ENCODE measurements around the gene TBC1D13. TPM values are rescaled to one million over a fixed set of nuclear protein-coding genes. Genes with fewer than 3 reads are reported as not detected.

Gene TBC1D13
- total and polyA plus RNA-seq, 2 donors from 2014 or later: 29.0 to 38.5 TPM

- peaks cover 0 to 46% (median 23%) of the 10 kb centered on the region in 3 donors for H3K36me3 ChIP-seq (ENCODE audit: control insufficient read depth in 2 of 3, insufficient read depth in 3 of 3, low read length in 3 of 3)
- no peaks in the 10 kb centered on the region for H3K9me3 ChIP-seq (ENCODE audit: control insufficient read depth in 2 of 3, insufficient read depth in 1 of 3, low read length in 3 of 3)
- H3K27me3 ChIP-seq (ENCODE audit: control insufficient read depth, insufficient read depth, low read length): no peaks in the 10 kb centered on the region
- intact Hi-C loops (cut with DNase I): no loop called here
- no peak for DNase-seq
- H3K4me1 ChIP-seq (ENCODE audit: control insufficient read depth in 2 of 3, insufficient read depth in 2 of 3, low read depth in 1 of 3, low read length in 3 of 3): no peaks in the 10 kb centered on the region
- no peak for TF ChIP-seq CTCF (IDR thresholded peaks at IDR 0.05; ENCODE audit: borderline replicate concordance, extremely low read depth, insufficient read depth)
- H3K4me3 ChIP-seq (ENCODE audit: low read length in 3 of 3): no peak overlapping the region
- no peak for FAIRE-seq
- no peak overlapping the region for H3K27ac ChIP-seq (ENCODE audit: low read depth in 2 of 2, low read length in 2 of 2)
- H3K9ac ChIP-seq (ENCODE audit: low read length in 3 of 3): no peak overlapping the region
Observed at GRCh38 chr9:128807827-128808226, 20.8 kb downstream of the TBC1D13 start.

- no peak overlapping the region for H3K27ac ChIP-seq (ENCODE audit: low read depth in 2 of 2, low read length in 2 of 2)
- H3K9ac ChIP-seq (ENCODE audit: low read length in 3 of 3): no peak overlapping the region
- H3K27me3 ChIP-seq (ENCODE audit: control insufficient read depth, insufficient read depth, low read length): no peaks in the 10 kb centered on the region
- no peak overlapping the region for H3K4me3 ChIP-seq (ENCODE audit: low read length in 3 of 3)
- DNase-seq (no peak), FAIRE-seq (no peak)
- no peaks in the 10 kb centered on the region for H3K4me1 ChIP-seq (ENCODE audit: control insufficient read depth in 2 of 3, insufficient read depth in 2 of 3, low read depth in 1 of 3, low read length in 3 of 3)
- no peaks in the 10 kb centered on the region for H3K9me3 ChIP-seq (ENCODE audit: control insufficient read depth in 2 of 3, insufficient read depth in 1 of 3, low read length in 3 of 3)
- intact Hi-C loops (cut with DNase I): no loop called here
- TF ChIP-seq CTCF (IDR thresholded peaks at IDR 0.05; ENCODE audit: borderline replicate concordance, extremely low read depth, insufficient read depth): no peak
- peaks cover 0 to 39% (median 18%) of the 10 kb centered on the region in 3 donors for H3K36me3 ChIP-seq (ENCODE audit: control insufficient read depth in 2 of 3, insufficient read depth in 3 of 3, low read length in 3 of 3)
Observed at GRCh38 chr9:128808543-128808942, 21.5 kb downstream of the TBC1D13 start.

- peaks cover 0 to 35% (median 12%) of the 10 kb centered on the region in 3 donors for H3K36me3 ChIP-seq (ENCODE audit: control insufficient read depth in 2 of 3, insufficient read depth in 3 of 3, low read length in 3 of 3)
- intact Hi-C loops (cut with DNase I): no loop called here
- TF ChIP-seq CTCF (IDR thresholded peaks at IDR 0.05; ENCODE audit: borderline replicate concordance, extremely low read depth, insufficient read depth): no peak
- FAIRE-seq (no peak), DNase-seq (no peak)
- H3K27me3 ChIP-seq (ENCODE audit: control insufficient read depth, insufficient read depth, low read length): no peaks in the 10 kb centered on the region
- no peaks in the 10 kb centered on the region for H3K9me3 ChIP-seq (ENCODE audit: control insufficient read depth in 2 of 3, insufficient read depth in 1 of 3, low read length in 3 of 3)
- no peaks in the 10 kb centered on the region for H3K4me1 ChIP-seq (ENCODE audit: control insufficient read depth in 2 of 3, insufficient read depth in 2 of 3, low read depth in 1 of 3, low read length in 3 of 3)
- no peak overlapping the region for H3K4me3 ChIP-seq (ENCODE audit: low read length in 3 of 3)
- no peak overlapping the region for H3K9ac ChIP-seq (ENCODE audit: low read length in 3 of 3)
- H3K27ac ChIP-seq (ENCODE audit: low read depth in 2 of 2, low read length in 2 of 2): no peak overlapping the region
Observed at GRCh38 chr9:128809036-128809599, 22.1 kb downstream of the TBC1D13 start.

- DNase-seq (no peak), FAIRE-seq (no peak)
- Histone ChIP-seq H3K4me1 (ENCODE audit: control insufficient read depth in 2 of 3, insufficient read depth in 2 of 3, low read depth in 1 of 3, low read length in 3 of 3) (no peaks in the 10 kb centered on the region), H3K9me3 (ENCODE audit: control insufficient read depth in 2 of 3, insufficient read depth in 1 of 3, low read length in 3 of 3) (no peaks in the 10 kb centered on the region), H3K36me3 (ENCODE audit: control insufficient read depth in 2 of 3, insufficient read depth in 3 of 3, low read length in 3 of 3) (peaks cover 0 to 32% (median 11%) of the 10 kb centered on the region in 3 donors), H3K4me3 (ENCODE audit: low read length in 3 of 3) (no peak overlapping the region), H3K27me3 (ENCODE audit: control insufficient read depth, insufficient read depth, low read length) (no peaks in the 10 kb centered on the region), H3K27ac (ENCODE audit: low read depth in 2 of 2, low read length in 2 of 2) (no peak overlapping the region), H3K9ac (ENCODE audit: low read length in 3 of 3) (no peak overlapping the region)
- TF ChIP-seq CTCF (IDR thresholded peaks at IDR 0.05; ENCODE audit: borderline replicate concordance, extremely low read depth, insufficient read depth): no peak
- intact Hi-C loops (cut with DNase I): no loop called here
Observed at GRCh38 chr9:128809831-128810230, 22.8 kb downstream of the TBC1D13 start.
